Skeletal muscle tissue (tissue), 4 donors: ENCODE data around the gene DVL3. TPM values are rescaled to one million over a fixed set of nuclear protein-coding genes. Genes with fewer than 3 reads are reported as not detected.

Experiments
- H3K27ac ChIP-seq: one replicate; pipeline ENCODE4 v1.7.0; 2013; ENCODE audit warnings: mild to moderate bottlenecking, low read depth, low read length, inconsistent platforms
- H3K27me3 ChIP-seq, 3 donors: one replicate each; pipeline ENCODE4 v1.7.0; 2013; ENCODE audit warnings: low read length in 3 of 3; ENCODE audit not compliant: control insufficient read depth in 3 of 3, insufficient read depth in 3 of 3
- H3K36me3 ChIP-seq, 3 donors: one replicate each; pipeline ENCODE4 v1.7.0; 2013; ENCODE audit warnings: low read length in 3 of 3; ENCODE audit not compliant: control insufficient read depth in 3 of 3, insufficient read depth in 3 of 3
- H3K4me1 ChIP-seq, 3 donors: one replicate each; pipeline ENCODE4 v1.7.0; 2013; ENCODE audit warnings: low read length in 3 of 3, mild to moderate bottlenecking in 3 of 3; ENCODE audit not compliant: control insufficient read depth in 3 of 3, insufficient read depth in 3 of 3
- H3K4me3 ChIP-seq, 3 donors: one replicate each; pipeline ENCODE4 v1.7.0; 2013; ENCODE audit warnings: low read length in 3 of 3
- H3K9ac ChIP-seq, 3 donors: one replicate each; pipeline ENCODE4 v1.7.0; 2013; ENCODE audit warnings: low read length in 3 of 3, mild to moderate bottlenecking in 3 of 3, moderate library complexity in 2 of 3, low read depth in 1 of 3
- H3K9me3 ChIP-seq, 3 donors: one replicate each; pipeline ENCODE4 v1.7.0; 2013; ENCODE audit warnings: low read length in 3 of 3; ENCODE audit not compliant: control insufficient read depth in 3 of 3
- total RNA-seq: library from RNA; depleted of rRNA; stranded (reverse); fragments of >200 nt; gene quantifications from one replicate; pipeline ENCODE4 v1.2.3, GENCODE V29; 2014
- donor health status: Osteomylitis.

Gene DVL3
- total RNA-seq, 1 donor from 2014 or later: 23.5 TPM

GRCh38 chr3:184184546-184185230 lies 29.5 kb downstream of the DVL3 start:
- Histone ChIP-seq H3K9ac (peak overlapping the region in 2 of 3 donors; percentile 81 to 88), H3K4me3 (peak overlapping the region in 1 of 3 donors; percentile 69), H3K4me1 (peaks cover 28 to 47% (median 29%) of the 10 kb centered on the region in 3 donors), H3K27ac (peak overlapping the region; percentile 89), H3K27me3 (no peaks in the 10 kb centered on the region), H3K9me3 (no peaks in the 10 kb centered on the region), H3K36me3 (peaks cover 60 to 71% (median 71%) of the 10 kb centered on the region in 3 donors)

GRCh38 chr3:184185461-184186183 lies 30.4 kb downstream of the DVL3 start:
- H3K36me3 ChIP-seq: peaks cover 60 to 71% (median 71%) of the 10 kb centered on the region in 3 donors

GRCh38 chr3:184186184-184186901 lies 31.2 kb downstream of the DVL3 start, which contains the start of gene ABCF3:
ABCF3 (plus strand) TSS chr3:184186199; CDS start chr3:184186208, 9 bp downstream.
- no peaks in the 10 kb centered on the region for H3K27me3 ChIP-seq
- peaks cover 59 to 71% (median 71%) of the 10 kb centered on the region in 3 donors for H3K36me3 ChIP-seq
- H3K9ac ChIP-seq: peak within 1 kb of the TSS; percentile 91 to 99 (median 98)
- peak within 1 kb of the TSS; percentile 99 to 100 (median 100) for H3K4me3 ChIP-seq
- H3K27ac ChIP-seq: peak within 1 kb of the TSS; percentile 89
- peaks cover 28 to 41% (median 29%) of the 10 kb centered on the region in 3 donors for H3K4me1 ChIP-seq
- H3K9me3 ChIP-seq: no peaks in the 10 kb centered on the region

More at GRCh38 chr3:184185461-184186183, 30.4 kb downstream of the DVL3 start:
- Histone ChIP-seq H3K4me3 (peak overlapping the region; percentile 99 to 100 (median 100)), H3K27ac (peak overlapping the region; percentile 89), H3K4me1 (peaks cover 28 to 42% (median 29%) of the 10 kb centered on the region in 3 donors), H3K27me3 (no peaks in the 10 kb centered on the region), H3K9ac (peak overlapping the region; percentile 91 to 99 (median 98)), H3K9me3 (no peaks in the 10 kb centered on the region)

GRCh38 chr3:184186902-184187207 lies 31.7 kb downstream of the DVL3 start:
- peaks cover 28 to 41% (median 29%) of the 10 kb centered on the region in 3 donors for H3K4me1 ChIP-seq
- H3K9me3 ChIP-seq: no peaks in the 10 kb centered on the region
- peaks cover 58 to 71% (median 71%) of the 10 kb centered on the region in 3 donors for H3K36me3 ChIP-seq
- peak overlapping the region; percentile 91 to 99 (median 98) for H3K9ac ChIP-seq
- no peaks in the 10 kb centered on the region for H3K27me3 ChIP-seq
- peak overlapping the region; percentile 89 for H3K27ac ChIP-seq
- H3K4me3 ChIP-seq: peak overlapping the region; percentile 99 to 100 (median 100)

- Histone ChIP-seq H3K27me3 (no peaks in the 10 kb centered on the region), H3K4me3 (no peak overlapping the region), H3K36me3 (peaks cover 58 to 71% (median 71%) of the 10 kb centered on the region in 3 donors)
Measured at GRCh38 chr3:184188080-184188479, 32.9 kb downstream of the DVL3 start.

GRCh38 chr3:184189421-184189820 lies 34.2 kb downstream of the DVL3 start:
- Histone ChIP-seq H3K9me3 (no peaks in the 10 kb centered on the region), H3K4me1 (peaks cover 30 to 41% (median 31%) of the 10 kb centered on the region in 3 donors), H3K27me3 (no peaks in the 10 kb centered on the region), H3K4me3 (no peak overlapping the region), H3K9ac (no peak overlapping the region), H3K27ac (no peak overlapping the region), H3K36me3 (peaks cover 61 to 72% (median 70%) of the 10 kb centered on the region in 3 donors)

More at GRCh38 chr3:184188080-184188479, 32.9 kb downstream of the DVL3 start:
- H3K4me1 ChIP-seq: peaks cover 29 to 41% (median 30%) of the 10 kb centered on the region in 3 donors
- no peaks in the 10 kb centered on the region for H3K9me3 ChIP-seq
- H3K27ac ChIP-seq: no peak overlapping the region
- no peak overlapping the region for H3K9ac ChIP-seq

GRCh38 chr3:184192889-184193288 lies 37.7 kb downstream of the DVL3 start:
- Histone ChIP-seq H3K27me3 (no peaks in the 10 kb centered on the region), H3K4me1 (peaks cover 9 to 13% (median 12%) of the 10 kb centered on the region in 3 donors), H3K27ac (no peak overlapping the region), H3K9ac (peak overlapping the region in 2 of 3 donors; percentile 16 to 40), H3K36me3 (peaks cover 70 to 81% (median 76%) of the 10 kb centered on the region in 3 donors), H3K4me3 (no peak overlapping the region), H3K9me3 (no peaks in the 10 kb centered on the region)

- no peaks in the 10 kb centered on the region for H3K9me3 ChIP-seq
- H3K27ac ChIP-seq: no peak overlapping the region
- H3K4me3 ChIP-seq: no peak overlapping the region
- peaks cover 2 to 3% (median 3%) of the 10 kb centered on the region in 3 donors for H3K4me1 ChIP-seq
- H3K36me3 ChIP-seq: peaks cover 59 to 69% (median 67%) of the 10 kb centered on the region in 3 donors
- no peak overlapping the region for H3K9ac ChIP-seq
- no peaks in the 10 kb centered on the region for H3K27me3 ChIP-seq
Measured at GRCh38 chr3:184193991-184194539, 38.9 kb downstream of the DVL3 start.

GRCh38 chr3:184196536-184196935 lies 41.4 kb downstream of the DVL3 start:
- Histone ChIP-seq H3K36me3 (peaks cover 36 to 45% (median 42%) of the 10 kb centered on the region in 3 donors), H3K9ac (no peak overlapping the region), H3K27ac (no peak overlapping the region), H3K9me3 (no peaks in the 10 kb centered on the region), H3K4me3 (no peak overlapping the region), H3K4me1 (peaks cover 0 to 3% (median 2%) of the 10 kb centered on the region in 3 donors), H3K27me3 (no peaks in the 10 kb centered on the region)
